MM.1S (cell line): ENCODE data around the gene ATP6V1F.

ENCODE experiments used
- DNase-seq: peaks from one replicate; pipeline ENCODE4 v3.0.0-alpha.2; 2015
- H2AFZ ChIP-seq: fragments of 300-600 bp; sonication (generic); 2 replicates; pipeline ENCODE4 v1.6.0; 2016; ENCODE audit warnings: antibody characterized with exemption, low read length
- H3F3A ChIP-seq: fragments of 300-600 bp; sonication (generic); 2 replicates; pipeline ENCODE4 v1.6.1; 2016; ENCODE audit warnings: mild to moderate bottlenecking, antibody characterized with exemption, low read length, moderate library complexity, mixed read lengths; ENCODE audit not compliant: insufficient read depth
- H3K27ac ChIP-seq: fragments of 300-600 bp; sonication (generic); 2 replicates; pipeline ENCODE4 v1.5.1; 2016; ENCODE audit warnings: mild to moderate bottlenecking, low read length
- H3K27me3 ChIP-seq: fragments of 300-600 bp; sonication (generic); replicated peaks from 2 replicates; pipeline ENCODE4 v1.6.0; 2016; ENCODE audit warnings: low read length; ENCODE audit not compliant: insufficient read depth
- H3K36me3 ChIP-seq: fragments of 300-600 bp; sonication (generic); replicated peaks from 2 replicates; pipeline ENCODE4 v1.6.1; 2016; ENCODE audit warnings: mild to moderate bottlenecking, low read length, mixed read lengths; ENCODE audit not compliant: insufficient read depth
- H3K4me1 ChIP-seq: fragments of 300-600 bp; sonication (generic); 2 replicates; pipeline ENCODE4 v1.6.1; 2016; ENCODE audit warnings: low read length, mixed read lengths
- H3K4me2 ChIP-seq: fragments of 300-600 bp; sonication (generic); 2 replicates; pipeline ENCODE4 v1.6.0; 2016; ENCODE audit warnings: low read depth, low read length
- H3K4me3 ChIP-seq: fragments of 300-600 bp; sonication (generic); 2 replicates; pipeline ENCODE4 v1.5.1; 2016; ENCODE audit warnings: low read length, mixed read lengths
- H3K79me2 ChIP-seq: fragments of 300-600 bp; sonication (generic); 2 replicates; pipeline ENCODE4 v1.6.1; 2016; ENCODE audit warnings: mixed run types, low read length, mixed read lengths
- H3K9ac ChIP-seq: fragments of 300-600 bp; sonication (generic); 2 replicates; pipeline ENCODE4 v1.6.1; 2016; ENCODE audit warnings: low read length, mixed read lengths
- H3K9me2 ChIP-seq: fragments of 300-600 bp; sonication (generic); replicated peaks from 2 replicates; pipeline ENCODE4 v1.6.1; 2016; ENCODE audit warnings: mild to moderate bottlenecking, low read length, mixed read lengths; ENCODE audit not compliant: insufficient read depth
- H3K9me3 ChIP-seq: fragments of 300-600 bp; sonication (generic); replicated peaks from 2 replicates; pipeline ENCODE4 v1.6.1; 2016; ENCODE audit warnings: mild to moderate bottlenecking, low read length, mixed read lengths; ENCODE audit not compliant: insufficient read depth
- H4K20me1 ChIP-seq: fragments of 300-600 bp; sonication (generic); 2 replicates; pipeline ENCODE4 v1.6.1; 2016; ENCODE audit warnings: mild to moderate bottlenecking, low read length, moderate library complexity, mixed read lengths; ENCODE audit not compliant: insufficient read depth
- CTCF ChIP-seq: fragments of 300-600 bp; sonication (generic); IDR thresholded peaks from 2 replicates; pipeline ENCODE4 v1.5.1; 2016; ENCODE audit warnings: antibody characterized with exemption, low read length, mixed read lengths
- EZH2 ChIP-seq: fragments of 300-600 bp; sonication (generic); optimal IDR thresholded peaks from 2 replicates; pipeline ENCODE3; 2017; ENCODE audit warnings: low read depth, mild to moderate bottlenecking, antibody characterized with exemption, low read length, mixed read lengths
- EZH2phosphoT487 ChIP-seq: fragments of 300-600 bp; sonication (generic); IDR thresholded peaks from 2 replicates; pipeline ENCODE4 v1.6.1; 2018; ENCODE audit warnings: antibody characterized with exemption, low read length

ATP6V1F gene

GRCh38 chr7:128833946-128834325 is 28.7 kb upstream of the ATP6V1F start:
- peaks cover 49% of the 10 kb centered on the region for H3K27me3 ChIP-seq
- H3K79me2 ChIP-seq, result no peaks in the 10 kb centered on the region
- no peaks in the 10 kb centered on the region for H4K20me1 ChIP-seq
- no peak overlapping the region for H3K9ac ChIP-seq
- H3K9me3 ChIP-seq, result no peaks in the 10 kb centered on the region
- H3K9me2 ChIP-seq, result no peaks in the 10 kb centered on the region
- no peaks in the 10 kb centered on the region for H3K36me3 ChIP-seq
- H2AFZ ChIP-seq, result no peak overlapping the region
- H3K4me2 ChIP-seq, result no peak overlapping the region
- no peak overlapping the region for H3K4me3 ChIP-seq
- no peaks in the 10 kb centered on the region; the same call in 1 of the 2 replicates for H3K4me1 ChIP-seq
- no peak for TF ChIP-seq EZH2
- no peak for TF ChIP-seq EZH2phosphoT487
- TF ChIP-seq CTCF, result no peak
- H3K27ac ChIP-seq, result no peak overlapping the region
- no peaks in the 10 kb centered on the region for H3F3A ChIP-seq
- no peak for DNase-seq

GRCh38 chr7:128835231-128835751 is 27.4 kb upstream of the ATP6V1F start:
- Histone ChIP-seq H3K9ac (no peak overlapping the region), H2AFZ (no peak overlapping the region), H3K4me3 (no peak overlapping the region), H3K9me2 (no peaks in the 10 kb centered on the region), H3K27me3 (peaks cover 40% of the 10 kb centered on the region), H3K4me1 (no peaks in the 10 kb centered on the region; the same call in 1 of the 2 replicates), H3K4me2 (no peak overlapping the region), H4K20me1 (no peaks in the 10 kb centered on the region), H3K9me3 (no peaks in the 10 kb centered on the region), H3F3A (no peaks in the 10 kb centered on the region), H3K36me3 (no peaks in the 10 kb centered on the region), H3K27ac (no peak overlapping the region), H3K79me2 (no peaks in the 10 kb centered on the region)
- TF ChIP-seq EZH2 (no peak), CTCF (no peak), EZH2phosphoT487 (no peak)
- DNase-seq, result no peak

- no peak for TF ChIP-seq EZH2
- no peak for TF ChIP-seq EZH2phosphoT487
- TF ChIP-seq CTCF, result no peak
- Histone ChIP-seq H3K4me3 (no peak overlapping the region), H3K36me3 (no peaks in the 10 kb centered on the region), H3K9me3 (no peaks in the 10 kb centered on the region), H3K27ac (no peak overlapping the region), H3K79me2 (no peaks in the 10 kb centered on the region), H4K20me1 (no peaks in the 10 kb centered on the region), H3K9ac (no peak overlapping the region), H3F3A (no peaks in the 10 kb centered on the region), H3K4me1 (no peaks in the 10 kb centered on the region), H3K4me2 (no peak overlapping the region), H3K27me3 (peaks cover 34% of the 10 kb centered on the region), H2AFZ (no peak overlapping the region), H3K9me2 (no peaks in the 10 kb centered on the region)
- no peak for DNase-seq
Observed at GRCh38 chr7:128835790-128836641, 26.6 kb upstream of the ATP6V1F start.
